K562 (cell line): Measurements from ENCODE around the gene DCPS. TPM values are rescaled to one million over a fixed set of nuclear protein-coding genes. Genes with fewer than 3 reads are reported as not detected.

Source experiments
- CBX1 ChIP-seq: sonication (generic); IDR thresholded peaks from 2 replicates; pipeline ENCODE4 v1.6.1; 2016; ENCODE audit warnings: antibody characterized with exemption, low read depth, mild to moderate bottlenecking
- CXXC5 ChIP-seq: fragments of 250-450 bp; sonication (Bioruptor Pico); IDR thresholded peaks from 2 replicates; pipeline ENCODE4 v1.8.0; 2022; ENCODE audit warnings: inconsistent platforms, mild to moderate bottlenecking, moderate library complexity
- DNMT1 ChIP-seq: fragments of 450-650 bp; IDR thresholded peaks from 2 replicates; pipeline ENCODE4 v1.6.1; 2016; ENCODE audit warnings: antibody characterized with exemption, mild to moderate bottlenecking
- FUS ChIP-seq: fragments of 200-400 bp; formaldehyde crosslinking; optimal IDR thresholded peaks from 2 replicates; pipeline ENCODE3; 2017; ENCODE audit warnings: low read depth, low read length
- HDAC8 ChIP-seq: fragments of 450-650 bp; IDR thresholded peaks from 2 replicates; pipeline ENCODE4 v1.6.1; 2016; ENCODE audit warnings: mild to moderate bottlenecking, missing genetic modification characterization, moderate library complexity, missing compliant biosample characterization
- POLR2B ChIP-seq: fragments of 450-650 bp; IDR thresholded peaks from 2 replicates; pipeline ENCODE4 v1.6.1; 2018; ENCODE audit warnings: low read depth; ENCODE audit not compliant: partially characterized antibody
- POLR2G ChIP-seq: fragments of 200-400 bp; formaldehyde crosslinking; IDR thresholded peaks from 2 replicates; pipeline ENCODE4 v1.6.1; 2017; ENCODE audit warnings: low read depth, mild to moderate bottlenecking, antibody characterized with exemption, low read length, moderate library complexity
- SAFB ChIP-seq: fragments of 200-400 bp; formaldehyde crosslinking; IDR thresholded peaks from 2 replicates; pipeline ENCODE4 v1.6.1; 2017; ENCODE audit warnings: low read depth, low read length, borderline replicate concordance
- TBP ChIP-seq: optimal IDR thresholded peaks from 2 replicates; pipeline ENCODE3; 2011; ENCODE audit warnings: low read depth, low read length, improper control_type of control experiment
- polyA plus RNA-seq, 8 experiments: library from polyadenylated mRNA; depleted of rRNA in 4 of 8; stranded (reverse) in 5 of 8; unstranded in 3 of 8; fragments of >200 nt; fragmentation: Nextera tagmentation in 2 of 8; fragmentation: Illumina TruSeq in 1 of 8; extraction: Ambion mirVana in 2 of 8; extraction: Trizol in 1 of 8; gene quantifications; 2 replicates each; pipeline versions ENCODE4 v1.2.1 to v1.2.3, GENCODE V29; 2011 to 2014; ENCODE audit warnings: inconsistent platforms in 1 of 8, missing spikeins in 1 of 8
- total RNA-seq, 7 experiments: library from RNA; depleted of rRNA in 6 of 7; stranded (reverse); fragments of >200 nt in 6 of 7; fragmentation: Illumina TruSeq in 2 of 7; extraction: Trizol in 2 of 7; gene quantifications; 2 replicates each; pipeline versions ENCODE4 v1.2.1 to v1.2.3, GENCODE V29; 2011 to 2021; ENCODE audit warnings: low replicate concordance in 1 of 7
- TF ChIP-seq, protein P1 (sequence below): fragments of 250-450 bp; sonication (Bioruptor Pico); IDR thresholded peaks from 2 replicates; pipeline ENCODE4 v1.4.0; 2020; ENCODE audit warnings: mild to moderate bottlenecking
- TF ChIP-seq, protein P2 (sequence below): fragments of 250-450 bp; sonication (Bioruptor Pico); IDR thresholded peaks from 2 replicates; pipeline ENCODE4 v1.6.1; 2021; ENCODE audit warnings: mild to moderate bottlenecking
- TF ChIP-seq, protein P3 (sequence below): fragments of 450-650 bp; IDR thresholded peaks from 2 replicates; pipeline ENCODE4 v1.6.1; 2014; ENCODE audit warnings: low read depth, mild to moderate bottlenecking, moderate library complexity, borderline replicate concordance
- TF ChIP-seq, protein P4 (sequence below), 2 experiments: fragments of 150-350 bp in 1 of 2; IDR thresholded peaks; 2 replicates each; pipeline ENCODE4 v1.6.1; 2012 to 2016; ENCODE audit warnings: low read depth in 2 of 2, low read length in 2 of 2, mild to moderate bottlenecking in 1 of 2, moderate library complexity in 1 of 2

The DCPS gene
- total and polyA plus RNA-seq, 9 of the 15 experiments (the other 6 are each of a cell fraction or from before 2014, with no cell fraction given) = 8.7 to 38.1 (median 17.9) TPM

DNA sequence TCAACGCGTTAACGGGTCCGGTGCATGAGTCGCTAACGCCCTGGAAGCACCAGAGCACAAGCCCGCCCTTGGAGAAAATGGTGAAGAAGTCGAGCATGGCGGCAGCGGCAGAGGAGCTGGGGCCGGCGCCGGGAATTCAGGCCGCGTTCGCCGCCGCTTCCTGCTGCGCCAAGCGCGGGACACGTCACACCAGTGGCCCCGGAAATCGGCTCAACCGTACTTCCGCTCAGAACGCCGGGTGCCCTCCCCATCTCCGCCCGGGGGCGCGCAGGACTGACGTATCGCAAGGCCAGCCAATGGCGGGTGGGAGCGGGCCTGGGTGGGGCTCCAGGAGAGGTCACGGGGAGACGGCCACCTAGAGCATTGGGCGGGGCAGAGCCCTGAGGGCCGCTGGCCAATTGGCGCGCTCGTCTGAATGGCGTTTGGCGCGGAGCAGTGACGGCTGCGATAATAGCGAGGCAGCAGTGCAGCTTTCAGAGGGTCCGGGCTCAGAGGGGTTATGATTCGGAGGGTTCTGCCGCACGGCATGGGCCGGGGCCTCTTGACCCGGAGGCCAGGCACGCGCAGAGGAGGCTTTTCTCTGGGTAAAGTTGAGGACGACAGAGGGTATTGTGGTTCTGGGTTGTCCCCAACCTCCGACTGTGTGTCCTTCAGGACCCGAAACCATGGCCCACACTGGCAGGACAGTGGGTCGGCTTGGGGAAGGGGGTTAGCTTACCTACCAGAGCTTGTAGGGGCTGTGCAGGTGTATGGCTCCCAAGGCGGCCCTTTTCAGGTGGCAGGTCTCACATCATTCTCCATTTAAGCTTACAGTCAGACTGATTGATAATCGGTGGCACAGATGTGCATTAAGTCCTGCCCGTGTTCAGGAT lies 34.9 kb upstream of the DCPS start, which contains the start of the genes FOXRED1 and SRPRA (continued):
- TF ChIP-seq SAFB = no peak
- TF ChIP-seq, protein P1, sequence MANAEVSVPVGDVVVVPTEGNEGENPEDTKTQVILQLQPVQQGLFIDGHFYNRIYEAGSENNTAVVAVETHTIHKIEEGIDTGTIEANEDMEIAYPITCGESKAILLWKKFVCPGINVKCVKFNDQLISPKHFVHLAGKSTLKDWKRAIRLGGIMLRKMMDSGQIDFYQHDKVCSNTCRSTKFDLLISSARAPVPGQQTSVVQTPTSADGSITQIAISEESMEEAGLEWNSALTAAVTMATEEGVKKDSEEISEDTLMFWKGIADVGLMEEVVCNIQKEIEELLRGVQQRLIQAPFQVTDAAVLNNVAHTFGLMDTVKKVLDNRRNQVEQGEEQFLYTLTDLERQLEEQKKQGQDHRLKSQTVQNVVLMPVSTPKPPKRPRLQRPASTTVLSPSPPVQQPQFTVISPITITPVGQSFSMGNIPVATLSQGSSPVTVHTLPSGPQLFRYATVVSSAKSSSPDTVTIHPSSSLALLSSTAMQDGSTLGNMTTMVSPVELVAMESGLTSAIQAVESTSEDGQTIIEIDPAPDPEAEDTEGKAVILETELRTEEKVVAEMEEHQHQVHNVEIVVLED (CRISPR knock-in tag) = peak; percentile 57; the same call in 1 of the 2 replicates
- peak; percentile 96 for TF ChIP-seq POLR2G
- no peak for TF ChIP-seq FUS
- 0 out of 2 replicates have a peak, but pooled peaks have one; percentile 13 for TF ChIP-seq CBX1
- TF ChIP-seq, protein P2, sequence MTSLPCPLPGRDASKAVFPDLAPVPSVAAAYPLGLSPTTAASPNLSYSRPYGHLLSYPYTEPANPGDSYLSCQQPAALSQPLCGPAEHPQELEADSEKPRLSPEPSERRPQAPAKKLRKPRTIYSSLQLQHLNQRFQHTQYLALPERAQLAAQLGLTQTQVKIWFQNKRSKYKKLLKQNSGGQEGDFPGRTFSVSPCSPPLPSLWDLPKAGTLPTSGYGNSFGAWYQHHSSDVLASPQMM (CRISPR knock-in tag) = no peak
- no peak for TF ChIP-seq HDAC8 (tag)
- TF ChIP-seq, protein P3, sequence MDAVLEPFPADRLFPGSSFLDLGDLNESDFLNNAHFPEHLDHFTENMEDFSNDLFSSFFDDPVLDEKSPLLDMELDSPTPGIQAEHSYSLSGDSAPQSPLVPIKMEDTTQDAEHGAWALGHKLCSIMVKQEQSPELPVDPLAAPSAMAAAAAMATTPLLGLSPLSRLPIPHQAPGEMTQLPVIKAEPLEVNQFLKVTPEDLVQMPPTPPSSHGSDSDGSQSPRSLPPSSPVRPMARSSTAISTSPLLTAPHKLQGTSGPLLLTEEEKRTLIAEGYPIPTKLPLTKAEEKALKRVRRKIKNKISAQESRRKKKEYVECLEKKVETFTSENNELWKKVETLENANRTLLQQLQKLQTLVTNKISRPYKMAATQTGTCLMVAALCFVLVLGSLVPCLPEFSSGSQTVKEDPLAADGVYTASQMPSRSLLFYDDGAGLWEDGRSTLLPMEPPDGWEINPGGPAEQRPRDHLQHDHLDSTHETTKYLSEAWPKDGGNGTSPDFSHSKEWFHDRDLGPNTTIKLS = peak; percentile 97
- TF ChIP-seq, protein P4, sequence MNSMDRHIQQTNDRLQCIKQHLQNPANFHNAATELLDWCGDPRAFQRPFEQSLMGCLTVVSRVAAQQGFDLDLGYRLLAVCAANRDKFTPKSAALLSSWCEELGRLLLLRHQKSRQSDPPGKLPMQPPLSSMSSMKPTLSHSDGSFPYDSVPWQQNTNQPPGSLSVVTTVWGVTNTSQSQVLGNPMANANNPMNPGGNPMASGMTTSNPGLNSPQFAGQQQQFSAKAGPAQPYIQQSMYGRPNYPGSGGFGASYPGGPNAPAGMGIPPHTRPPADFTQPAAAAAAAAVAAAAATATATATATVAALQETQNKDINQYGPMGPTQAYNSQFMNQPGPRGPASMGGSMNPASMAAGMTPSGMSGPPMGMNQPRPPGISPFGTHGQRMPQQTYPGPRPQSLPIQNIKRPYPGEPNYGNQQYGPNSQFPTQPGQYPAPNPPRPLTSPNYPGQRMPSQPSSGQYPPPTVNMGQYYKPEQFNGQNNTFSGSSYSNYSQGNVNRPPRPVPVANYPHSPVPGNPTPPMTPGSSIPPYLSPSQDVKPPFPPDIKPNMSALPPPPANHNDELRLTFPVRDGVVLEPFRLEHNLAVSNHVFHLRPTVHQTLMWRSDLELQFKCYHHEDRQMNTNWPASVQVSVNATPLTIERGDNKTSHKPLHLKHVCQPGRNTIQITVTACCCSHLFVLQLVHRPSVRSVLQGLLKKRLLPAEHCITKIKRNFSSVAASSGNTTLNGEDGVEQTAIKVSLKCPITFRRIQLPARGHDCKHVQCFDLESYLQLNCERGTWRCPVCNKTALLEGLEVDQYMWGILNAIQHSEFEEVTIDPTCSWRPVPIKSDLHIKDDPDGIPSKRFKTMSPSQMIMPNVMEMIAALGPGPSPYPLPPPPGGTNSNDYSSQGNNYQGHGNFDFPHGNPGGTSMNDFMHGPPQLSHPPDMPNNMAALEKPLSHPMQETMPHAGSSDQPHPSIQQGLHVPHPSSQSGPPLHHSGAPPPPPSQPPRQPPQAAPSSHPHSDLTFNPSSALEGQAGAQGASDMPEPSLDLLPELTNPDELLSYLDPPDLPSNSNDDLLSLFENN (IDR thresholded peaks at IDR 0.05; ENCODE audit: low read depth in 2 of 2, low read length in 2 of 2) = no peak
- TF ChIP-seq POLR2B = peak; percentile 73
- TF ChIP-seq DNMT1 = no peak
- peak; percentile 89 for TF ChIP-seq CXXC5 (CRISPR knock-in tag)
- TF ChIP-seq TBP = peak; percentile 77
